Activated naive CD4-positive, alpha-beta T cell treated with anti-CD3 and anti-CD28 coated beads for 36 hours (primary cell): ENCODE results near the gene FBXO8. TPM values are rescaled to one million over a fixed set of nuclear protein-coding genes. Genes with fewer than 3 reads are reported as not detected.

ENCODE experiments used
- CTCF ChIA-PET: fragments of 350-600 bp; sonication (Branson Sonifier 250); formaldehyde crosslinking; loops from one replicate; lab custom pipeline; 2021; ENCODE audit warnings: antibody characterized with exemption; lab: Charles Lee
- DNase-seq: peaks from one replicate; pipeline ENCODE4 v3.0.0-alpha.2; 2020
- H3K27ac Mint-ChIP-seq: one replicate; pipeline ENCODE4 v1.8.0; 2021; ENCODE audit warnings: mild to moderate bottlenecking, mixed read lengths
- H3K27me3 Mint-ChIP-seq: one replicate; pipeline ENCODE4 v1.8.0; 2021; ENCODE audit warnings: low read depth, mixed read lengths
- H3K36me3 Mint-ChIP-seq: one replicate; pipeline ENCODE4 v1.8.0; 2021; ENCODE audit warnings: low read depth, mixed read lengths
- H3K4me1 Mint-ChIP-seq: one replicate; pipeline ENCODE4 v1.8.0; 2021; ENCODE audit warnings: low read depth, mixed read lengths
- H3K4me3 Mint-ChIP-seq: one replicate; pipeline ENCODE4 v1.8.0; 2021; ENCODE audit warnings: mild to moderate bottlenecking, moderate library complexity, mixed read lengths
- H3K9me3 Mint-ChIP-seq: one replicate; pipeline ENCODE4 v1.8.0; 2021; ENCODE audit warnings: mixed read lengths
- intact Hi-C: fragments of 100-400 bp; cut with micrococcal nuclease; formaldehyde crosslinking; loops from one replicate; pipeline ENCODE4 v1.15.1; 2023
- total RNA-seq, 2 experiments: library from RNA; stranded (reverse); gene quantifications; one replicate each; pipeline ENCODE4 v1.2.3, GENCODE V29; 2021

Gene FBXO8
- total RNA-seq, 2 experiments from 2014 or later: 19.9 to 21.2 TPM

DNA sequence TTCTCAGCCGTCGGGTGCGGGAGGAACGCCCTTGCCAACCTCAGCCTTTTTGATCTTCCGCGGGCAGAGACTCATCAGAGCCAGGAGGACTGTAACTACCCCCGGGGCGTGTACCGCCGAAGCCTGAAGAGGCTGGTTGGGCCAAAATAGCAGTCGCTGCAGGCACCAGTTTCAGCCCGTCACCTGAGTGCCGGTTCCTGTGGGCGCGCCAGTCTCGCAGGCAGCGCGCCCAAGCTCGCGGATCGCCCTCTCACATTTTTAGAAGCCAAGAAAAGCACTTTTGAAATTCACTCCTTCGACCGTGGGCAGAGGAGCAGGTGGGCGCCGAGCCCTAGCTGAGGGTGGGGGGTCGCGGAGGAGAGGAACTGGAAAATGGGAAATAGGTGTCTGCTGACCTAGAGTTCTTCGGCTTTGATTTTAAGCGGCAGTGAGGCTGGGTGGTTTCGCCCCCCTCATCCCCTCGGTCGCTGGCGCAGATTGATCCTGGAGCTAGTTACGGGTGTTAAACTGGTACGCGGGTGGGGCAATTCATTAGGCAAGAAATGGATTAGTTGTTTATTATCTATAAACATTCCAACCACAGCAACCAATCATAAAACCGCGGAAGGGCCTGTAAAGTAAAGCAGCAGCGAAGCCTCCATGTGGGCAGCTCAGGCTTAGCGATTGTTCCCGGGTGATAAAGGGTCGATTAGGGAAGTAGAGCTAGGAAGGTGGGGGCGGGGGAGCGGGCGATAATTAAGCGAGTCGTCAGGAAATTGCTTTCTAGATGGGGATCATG lies 69.2 kb downstream of the FBXO8 start:
- no peaks in the 10 kb centered on the region for H3K36me3 Mint-ChIP-seq
- intact Hi-C loops: loop anchor here (10.0 kb wide), 1 partner anchor 879 kb away; the partner anchor contains the start of gene HMGB2
- H3K27ac Mint-ChIP-seq: no peak overlapping the region
- H3K4me1 Mint-ChIP-seq: peaks cover 49% of the 10 kb centered on the region
- DNase-seq: peak; percentile 43
- CTCF ChIA-PET: no interaction called here
- peaks cover 82% of the 10 kb centered on the region for H3K27me3 Mint-ChIP-seq
- H3K9me3 Mint-ChIP-seq: no peaks in the 10 kb centered on the region
- H3K4me3 Mint-ChIP-seq: peak overlapping the region; percentile 38

DNA sequence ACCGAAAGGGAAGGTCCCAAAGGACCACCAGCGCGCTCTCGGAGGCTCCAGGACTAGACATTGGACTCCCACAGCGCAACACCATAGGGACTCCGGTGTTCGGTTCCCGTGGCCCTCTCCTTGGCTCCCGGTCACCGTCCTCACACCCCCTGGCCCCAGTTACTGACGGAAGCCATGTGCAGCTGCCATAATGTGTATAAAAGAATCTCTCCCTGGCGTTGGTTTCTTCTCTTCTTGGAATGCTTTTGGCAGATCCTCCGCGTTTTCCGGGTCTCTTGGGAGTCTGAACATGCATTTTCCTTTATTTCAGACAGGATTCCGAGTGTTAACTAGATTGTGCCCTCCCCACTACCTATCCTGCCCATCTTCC lies 69.8 kb downstream of the FBXO8 start:
- no peaks in the 10 kb centered on the region for H3K36me3 Mint-ChIP-seq
- H3K27ac Mint-ChIP-seq: no peak overlapping the region
- H3K4me1 Mint-ChIP-seq: peaks cover 49% of the 10 kb centered on the region
- H3K27me3 Mint-ChIP-seq: peaks cover 85% of the 10 kb centered on the region
- intact Hi-C loops: loop anchor here (10.0 kb wide), 1 partner anchor 879 kb away; the partner anchor contains the start of gene HMGB2
- no peaks in the 10 kb centered on the region for H3K9me3 Mint-ChIP-seq
- CTCF ChIA-PET: no interaction called here
- no peak for DNase-seq
- peak overlapping the region; percentile 38 for H3K4me3 Mint-ChIP-seq

DNA sequence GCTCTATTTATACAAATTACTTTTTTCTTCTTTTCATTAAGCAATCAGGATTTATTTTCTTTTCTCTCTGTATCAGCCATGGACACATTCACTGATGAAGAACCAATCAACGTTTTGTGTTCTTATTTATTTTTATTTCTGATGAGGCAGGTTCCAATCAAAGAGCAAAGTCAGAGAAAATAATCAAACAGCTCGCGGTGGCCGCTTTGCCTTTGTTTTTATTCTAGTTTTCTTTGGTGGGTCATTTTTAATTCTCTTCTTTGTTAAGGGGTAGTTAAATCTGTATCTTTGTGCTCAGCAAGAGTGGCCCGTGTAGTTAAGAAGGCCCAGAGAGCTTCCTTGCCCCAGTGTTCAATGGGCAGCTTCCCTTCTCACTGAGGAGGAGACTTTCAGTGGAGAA lies 71.4 kb downstream of the FBXO8 start:
- no peak overlapping the region for H3K27ac Mint-ChIP-seq
- CTCF ChIA-PET: interaction anchor here (1.4 kb wide), 1 partner anchor 107 kb away, joined by 4 read pairs; no protein-coding TSS in a partner anchor
- DNase-seq: no peak
- no peaks in the 10 kb centered on the region for H3K36me3 Mint-ChIP-seq
- no peak overlapping the region for H3K4me3 Mint-ChIP-seq
- H3K27me3 Mint-ChIP-seq: peaks cover 75% of the 10 kb centered on the region
- intact Hi-C loops: loop anchor here (10.0 kb wide), 1 partner anchor 877 kb away; the partner anchor contains the start of gene HMGB2
- no peaks in the 10 kb centered on the region for H3K9me3 Mint-ChIP-seq
- peaks cover 36% of the 10 kb centered on the region for H3K4me1 Mint-ChIP-seq

DNA sequence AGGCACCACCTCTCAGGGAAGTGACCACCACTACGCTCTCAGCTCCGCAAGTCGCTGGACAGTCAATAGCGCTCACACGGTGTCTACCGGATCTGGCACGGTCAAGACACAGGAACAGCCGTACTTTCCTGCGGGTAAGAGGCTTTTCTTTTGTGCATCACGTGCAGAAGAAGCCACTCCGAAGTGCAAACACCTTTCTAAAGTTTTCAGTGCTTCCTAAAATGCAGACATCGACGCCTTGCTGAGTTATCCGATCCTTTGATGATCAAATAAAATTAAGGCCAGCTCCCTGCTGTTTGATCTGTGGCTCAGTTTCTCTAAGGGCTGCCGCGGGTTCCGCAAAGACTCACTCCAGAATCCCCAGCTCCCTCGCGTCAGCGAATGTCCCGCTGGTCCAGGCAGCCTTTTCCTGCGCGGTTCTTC lies 71.8 kb downstream of the FBXO8 start:
- intact Hi-C loops: loop anchor here (10.0 kb wide), 1 partner anchor 877 kb away; the partner anchor contains the start of gene HMGB2
- no peaks in the 10 kb centered on the region for H3K36me3 Mint-ChIP-seq
- CTCF ChIA-PET: no interaction called here

DNA sequence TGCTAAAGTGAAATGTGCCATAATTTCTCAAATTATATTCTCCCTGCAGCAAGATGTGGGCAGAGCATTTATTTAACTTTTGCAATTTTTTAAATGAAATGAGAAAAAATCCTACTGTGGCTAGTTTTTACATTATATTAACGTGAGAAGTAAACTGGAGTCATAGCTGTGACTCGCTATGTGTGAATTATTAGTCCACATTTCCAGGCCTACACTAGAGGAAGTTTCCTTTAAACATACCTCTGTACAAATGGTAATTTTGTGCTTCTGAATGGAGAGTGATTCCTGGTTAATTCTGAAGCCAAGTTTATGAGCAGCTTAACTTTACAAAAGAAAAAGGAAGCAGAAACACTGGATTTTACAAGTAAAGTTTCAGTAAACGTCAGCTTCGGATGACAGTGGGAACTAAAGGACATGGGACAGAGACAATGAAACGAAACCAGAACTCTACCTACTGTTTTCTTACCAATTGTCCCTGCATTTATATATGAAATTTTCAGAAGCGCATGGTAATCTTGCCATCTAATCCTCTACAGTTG lies 72.4 kb downstream of the FBXO8 start:
- intact Hi-C loops: loop anchor here (10.0 kb wide), 1 partner anchor 876 kb away; the partner anchor contains the start of gene HMGB2
- CTCF ChIA-PET: no interaction called here
- no peaks in the 10 kb centered on the region for H3K9me3 Mint-ChIP-seq
- peaks cover 26% of the 10 kb centered on the region for H3K4me1 Mint-ChIP-seq
- no peaks in the 10 kb centered on the region for H3K36me3 Mint-ChIP-seq
- peaks cover 69% of the 10 kb centered on the region for H3K27me3 Mint-ChIP-seq
- DNase-seq: no peak
- H3K4me3 Mint-ChIP-seq: no peak overlapping the region
- no peak overlapping the region for H3K27ac Mint-ChIP-seq

More for the DNA sequence above, 71.8 kb downstream of the FBXO8 start:
- Mint-ChIP-seq H3K4me1 (peaks cover 32% of the 10 kb centered on the region), H3K27ac (no peak overlapping the region), H3K27me3 (peaks cover 70% of the 10 kb centered on the region), H3K9me3 (no peaks in the 10 kb centered on the region), H3K4me3 (no peak overlapping the region)
- DNase-seq: no peak

DNA sequence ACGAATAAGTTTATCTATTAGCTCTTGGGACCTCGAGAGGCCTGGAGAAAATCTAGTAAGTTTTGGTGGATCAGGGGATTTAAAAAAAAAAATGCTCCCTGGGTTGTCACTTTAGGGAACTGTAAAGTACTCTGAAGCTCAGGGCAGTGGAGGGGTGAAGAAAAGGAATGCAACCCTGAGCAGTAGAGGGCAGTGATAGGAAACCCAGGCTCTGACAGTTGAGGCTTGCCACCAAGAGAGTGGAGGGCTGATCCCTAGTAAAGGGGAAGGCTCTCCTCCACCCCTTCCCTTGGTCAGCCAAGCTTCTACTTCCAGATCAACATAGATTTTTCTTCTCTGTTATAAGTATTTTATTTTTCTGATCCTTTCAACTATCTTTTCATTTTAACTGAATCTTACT lies 73.1 kb downstream of the FBXO8 start:
- Mint-ChIP-seq H3K4me1 (peaks cover 23% of the 10 kb centered on the region), H3K27ac (no peak overlapping the region), H3K9me3 (no peaks in the 10 kb centered on the region), H3K4me3 (no peak overlapping the region), H3K27me3 (peaks cover 64% of the 10 kb centered on the region), H3K36me3 (no peaks in the 10 kb centered on the region)
- no peak for DNase-seq
- CTCF ChIA-PET: no interaction called here
- intact Hi-C loops: loop anchor here (10.0 kb wide), 1 partner anchor 876 kb away; the partner anchor contains the start of gene HMGB2

DNA sequence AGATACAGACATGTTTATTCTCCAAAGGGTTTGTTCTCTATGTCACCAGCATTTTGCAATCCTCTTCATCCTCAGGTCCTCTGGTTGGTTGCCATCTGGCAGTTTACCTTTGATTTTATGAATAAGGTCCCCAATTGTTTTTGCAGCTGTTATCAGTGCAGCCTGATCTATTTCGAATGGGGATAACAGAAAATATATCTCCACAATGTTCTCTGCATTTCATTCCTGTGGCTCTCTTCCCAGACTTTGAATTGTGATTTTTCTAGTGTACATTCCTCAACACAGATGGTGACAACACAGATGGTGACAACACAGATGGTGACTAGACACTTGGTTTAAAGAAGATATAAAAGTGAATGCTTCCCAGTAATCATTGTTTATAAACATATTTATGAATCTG lies 74.1 kb downstream of the FBXO8 start:
- H3K4me1 Mint-ChIP-seq: peaks cover 18% of the 10 kb centered on the region
- peaks cover 64% of the 10 kb centered on the region for H3K27me3 Mint-ChIP-seq
- intact Hi-C loops: no loop called here
- H3K9me3 Mint-ChIP-seq: no peaks in the 10 kb centered on the region
- no peak for DNase-seq
- no peak overlapping the region for H3K27ac Mint-ChIP-seq
- H3K36me3 Mint-ChIP-seq: no peaks in the 10 kb centered on the region
- H3K4me3 Mint-ChIP-seq: no peak overlapping the region
- CTCF ChIA-PET: no interaction called here

DNA sequence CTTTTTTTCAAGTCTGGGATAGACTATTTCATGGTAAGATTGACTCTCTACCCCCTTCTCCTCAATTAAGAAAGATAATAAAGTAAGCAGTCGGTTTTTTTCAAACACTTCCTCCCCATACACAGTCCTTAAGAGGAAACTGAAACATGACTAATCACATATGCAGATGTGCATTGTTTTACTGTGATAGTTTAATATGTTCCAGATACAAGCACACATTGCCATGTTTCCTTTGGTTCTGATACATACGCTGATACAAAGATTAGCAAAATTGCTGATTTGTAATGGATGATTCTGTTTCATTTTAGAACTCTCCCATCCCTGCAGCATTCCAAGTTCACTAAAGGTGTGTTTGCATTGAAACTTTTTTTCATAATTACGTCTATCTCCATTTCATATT lies 76.1 kb downstream of the FBXO8 start:
- intact Hi-C loops: no loop called here
- Mint-ChIP-seq H3K36me3 (no peaks in the 10 kb centered on the region), H3K9me3 (no peaks in the 10 kb centered on the region), H3K27me3 (peaks cover 50% of the 10 kb centered on the region), H3K4me1 (peaks cover 10% of the 10 kb centered on the region), H3K27ac (no peak overlapping the region), H3K4me3 (no peak overlapping the region)
- no peak for DNase-seq
- CTCF ChIA-PET: no interaction called here

DNA sequence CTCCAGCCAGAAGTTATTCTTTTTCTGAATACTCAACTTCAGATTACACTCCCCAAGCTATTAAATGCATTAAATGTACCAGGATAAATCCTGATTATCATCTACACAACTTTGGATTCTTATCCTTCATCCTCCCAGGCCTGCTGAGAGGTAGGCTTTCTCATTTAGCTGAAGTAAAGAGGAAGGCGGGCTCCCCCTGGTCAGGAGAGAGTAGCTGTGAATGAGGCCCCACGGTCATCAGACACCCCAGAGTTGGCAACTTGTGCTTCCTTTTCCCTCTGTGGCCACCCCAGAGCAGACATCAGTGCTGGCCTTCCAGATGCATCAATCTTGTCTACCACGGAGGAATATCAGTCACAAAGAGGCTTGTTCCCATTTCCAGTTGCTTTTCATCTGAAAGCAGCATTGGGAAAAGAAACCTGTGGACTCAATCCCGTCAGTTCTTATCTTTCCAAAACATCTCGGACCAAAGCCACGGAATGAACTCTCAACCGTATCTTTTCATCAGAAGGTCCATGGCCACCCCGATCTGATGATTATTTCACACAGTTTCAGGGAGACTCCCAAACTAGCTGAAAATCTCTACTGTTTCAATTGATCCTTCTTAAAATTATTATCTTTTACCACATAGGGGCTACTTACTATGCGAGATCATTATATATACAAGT lies 79.2 kb downstream of the FBXO8 start:
- DNase-seq: no peak
- Mint-ChIP-seq H3K36me3 (no peaks in the 10 kb centered on the region), H3K4me3 (no peak overlapping the region), H3K9me3 (no peaks in the 10 kb centered on the region), H3K27ac (no peak overlapping the region), H3K27me3 (peaks cover 33% of the 10 kb centered on the region), H3K4me1 (no peaks in the 10 kb centered on the region)
- CTCF ChIA-PET: no interaction called here
- intact Hi-C loops: no loop called here

DNA sequence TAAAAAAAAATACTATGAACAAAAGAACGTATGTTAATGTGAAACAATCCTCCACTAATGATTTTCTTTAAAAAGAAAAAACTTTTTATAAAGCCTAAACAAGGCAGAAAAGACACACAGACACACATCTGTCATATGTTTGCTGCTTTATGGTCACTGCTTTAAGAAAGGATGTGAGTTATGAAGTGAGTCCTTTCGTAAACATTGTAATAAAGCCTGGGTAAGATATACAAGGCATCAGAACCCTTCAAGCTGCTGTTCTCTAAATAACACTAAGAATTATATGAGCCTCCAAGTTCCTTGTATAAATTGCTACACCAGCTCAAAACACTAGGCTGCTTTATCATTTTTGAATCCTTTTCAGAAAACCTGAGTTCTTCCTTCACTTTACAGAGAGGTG lies 81.6 kb downstream of the FBXO8 start:
- H3K9me3 Mint-ChIP-seq: no peaks in the 10 kb centered on the region
- H3K36me3 Mint-ChIP-seq: no peaks in the 10 kb centered on the region
- H3K27me3 Mint-ChIP-seq: peaks cover 33% of the 10 kb centered on the region
- intact Hi-C loops: no loop called here
- no peak overlapping the region for H3K27ac Mint-ChIP-seq
- H3K4me3 Mint-ChIP-seq: no peak overlapping the region
- no peaks in the 10 kb centered on the region for H3K4me1 Mint-ChIP-seq
- CTCF ChIA-PET: interaction anchor here (0.7 kb wide), 1 partner anchor 39 kb away, joined by 5 read pairs; no protein-coding TSS in a partner anchor
- no peak for DNase-seq

DNA sequence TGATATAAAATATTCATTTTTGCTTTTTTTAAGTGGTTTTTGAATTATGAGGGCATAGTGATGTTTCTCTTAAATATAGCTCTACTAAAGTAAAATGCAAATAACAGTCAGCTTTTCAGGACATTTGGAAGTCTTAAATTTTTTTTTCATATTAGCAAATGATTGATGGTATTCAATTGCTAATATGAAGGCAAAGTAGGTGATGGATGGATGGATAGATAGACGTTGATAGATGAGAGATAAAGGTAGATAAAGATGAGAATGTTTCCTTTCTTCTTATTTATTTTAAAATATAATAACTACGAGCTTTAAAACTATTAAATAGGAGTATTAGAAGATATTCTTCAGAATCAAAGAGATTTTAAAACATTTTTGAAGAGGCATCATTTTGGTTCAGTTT lies 83.7 kb downstream of the FBXO8 start:
- H3K4me1 Mint-ChIP-seq: no peaks in the 10 kb centered on the region
- H3K27ac Mint-ChIP-seq: no peak overlapping the region
- CTCF ChIA-PET: no interaction called here
- no peak for DNase-seq
- H3K36me3 Mint-ChIP-seq: no peaks in the 10 kb centered on the region
- H3K4me3 Mint-ChIP-seq: no peak overlapping the region
- no peaks in the 10 kb centered on the region for H3K9me3 Mint-ChIP-seq
- intact Hi-C loops: no loop called here
- peaks cover 31% of the 10 kb centered on the region for H3K27me3 Mint-ChIP-seq

DNA sequence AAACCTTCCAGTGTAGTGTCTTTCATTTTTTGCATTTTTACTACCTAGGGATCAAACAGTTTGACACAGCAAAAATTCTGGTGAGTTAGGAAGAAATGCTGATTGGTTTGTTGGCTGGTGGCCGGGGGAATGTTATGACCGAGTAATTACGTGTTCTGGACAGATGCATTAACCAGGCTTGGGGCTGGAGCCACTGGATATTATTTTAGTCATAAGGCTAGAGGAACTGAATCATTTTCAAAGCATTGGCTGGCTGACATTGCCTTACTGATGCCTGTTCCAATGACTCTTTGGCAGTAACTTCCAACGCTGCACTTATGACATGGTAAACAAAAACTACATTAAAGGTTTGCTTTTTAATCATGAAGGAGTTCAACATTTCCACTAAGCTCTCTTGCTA lies 84.6 kb downstream of the FBXO8 start:
- H3K4me3 Mint-ChIP-seq: no peak overlapping the region
- DNase-seq: no peak
- H3K9me3 Mint-ChIP-seq: no peaks in the 10 kb centered on the region
- no peaks in the 10 kb centered on the region for H3K4me1 Mint-ChIP-seq
- no peaks in the 10 kb centered on the region for H3K36me3 Mint-ChIP-seq
- CTCF ChIA-PET: no interaction called here
- intact Hi-C loops: no loop called here
- peaks cover 24% of the 10 kb centered on the region for H3K27me3 Mint-ChIP-seq
- H3K27ac Mint-ChIP-seq: no peak overlapping the region
